K562 (cell line): ENCODE results near the gene CRYGA. TPM values are rescaled to one million over a fixed set of nuclear protein-coding genes. Genes with fewer than 3 reads are reported as not detected.

ENCODE experiments used
- ATAC-seq: fragments of 200-7000 bp; cut with Tn5 transposase; 3 replicates; pipeline ENCODE4 v1.9.1; 2020; ENCODE audit warnings: moderate library complexity
- BruUV-seq: library from RNA; stranded (reverse); fragments of 400-500 nt; replicated peaks from 2 replicates; lab custom pipeline; 2021; lab: Mats Ljungman, UMichigan
- CTCF ChIA-PET: fragments of 300-600 bp; formaldehyde crosslinking; extraction: SDS; loops from one replicate; lab custom pipeline; 2021; ENCODE audit warnings: low intra/inter-chr PET ratio; lab: Yijun Ruan, JAX
- POLR2A ChIA-PET: fragments of 300-600, 350-650 bp; sonication (Branson Sonifier 250); formaldehyde crosslinking; extraction: SDS; loops from one replicate; lab custom pipeline; 2021; ENCODE audit warnings: antibody characterized with exemption, inconsistent platforms; lab: Yijun Ruan, JAX
- DNase-seq, 4 experiments: peaks; one replicate each; pipeline versions ENCODE4 v3.0.0 to v3.0.0-alpha.2; 2011 to 2018; ENCODE audit warnings: low spot score in 3 of 4, mixed read lengths in 3 of 4; ENCODE audit errors: extremely low read depth in 1 of 4
- FAIRE-seq: peaks from 2 replicates; lab custom pipeline; 2011; peaks lifted over from hg19 to GRCh38; lab: Jason Lieb, UNC
- H2AFZ ChIP-seq: 2 replicates; pipeline ENCODE4 v1.6.0; 2011; ENCODE audit warnings: low read depth, low read length, control low read depth, inconsistent platforms
- H3K27ac ChIP-seq: fragments of 200-600 bp; 3 replicates; pipeline ENCODE4 v1.8.0; 2011; ENCODE audit warnings: low read depth, mild to moderate bottlenecking, control low read depth, inconsistent platforms, low read length, moderate library complexity, mixed read lengths; ENCODE audit errors: extremely low read depth
- H3K27me3 ChIP-seq, 2 experiments: fragments of 300-600 bp in 1 of 2; 2 replicates in 1 of 2; 3 replicates in 1 of 2; pipeline versions ENCODE4 v1.6.0 to v1.8.0; 2011; ENCODE audit warnings: inconsistent platforms in 2 of 2, low read length in 2 of 2, mild to moderate bottlenecking in 1 of 2, mixed read lengths in 1 of 2, moderate library complexity in 1 of 2; ENCODE audit not compliant: control insufficient read depth in 2 of 2, insufficient read depth in 2 of 2
- H3K36me3 ChIP-seq: fragments of 300-600 bp; 3 replicates; pipeline ENCODE4 v1.8.0; 2011; ENCODE audit warnings: mild to moderate bottlenecking, low read length, inconsistent platforms; ENCODE audit not compliant: control insufficient read depth, insufficient read depth
- H3K4me1 ChIP-seq, 2 experiments: fragments of 200-600 bp in 1 of 2; replicated peaks in 1 of 2; 2 replicates in 1 of 2; 3 replicates in 1 of 2; pipeline versions ENCODE4 v1.5.1 to v1.8.0; 2011; ENCODE audit warnings: inconsistent platforms in 2 of 2, low read length in 2 of 2, mild to moderate bottlenecking in 1 of 2, mixed read lengths in 1 of 2, moderate library complexity in 1 of 2; ENCODE audit not compliant: control insufficient read depth in 2 of 2, insufficient read depth in 2 of 2
- H3K4me2 ChIP-seq: 2 replicates; pipeline ENCODE4 v1.6.1; 2011; ENCODE audit warnings: low read length, control low read depth, inconsistent platforms, mixed read lengths; ENCODE audit not compliant: insufficient read depth
- H3K4me3 ChIP-seq: fragments of 200-600 bp; sonication (generic), shearing (Covaris generic); 2 replicates; pipeline ENCODE4 v1.5.1; 2016; ENCODE audit warnings: control low read depth, inconsistent platforms
- H3K79me2 ChIP-seq: fragments of 200-600 bp; 3 replicates; pipeline ENCODE4 v1.8.0; 2011; ENCODE audit warnings: low read length, inconsistent platforms; ENCODE audit not compliant: control insufficient read depth, insufficient read depth
- H3K9ac ChIP-seq, 2 experiments: 2 replicates each; pipeline versions ENCODE4 v1.6.0 to v1.6.1; 2011; ENCODE audit warnings: low read depth in 2 of 2, low read length in 2 of 2, control low read depth in 1 of 2, inconsistent platforms in 1 of 2, mild to moderate bottlenecking in 1 of 2, mixed read lengths in 1 of 2; ENCODE audit not compliant: insufficient read depth in 1 of 2
- H3K9me1 ChIP-seq: one replicate; pipeline ENCODE4 v1.6.0; 2011; ENCODE audit warnings: inconsistent platforms, mild to moderate bottlenecking, low read length, moderate library complexity; ENCODE audit not compliant: control insufficient read depth, insufficient read depth
- H3K9me3 ChIP-seq: replicated peaks from 2 replicates; pipeline ENCODE4 v1.5.1; 2011; ENCODE audit warnings: low read depth, low read length, inconsistent platforms; ENCODE audit not compliant: control insufficient read depth, insufficient read depth
- H4K20me1 ChIP-seq: replicated peaks from 2 replicates; pipeline ENCODE4 v1.6.1; 2011; ENCODE audit warnings: low read length, inconsistent platforms, mixed read lengths; ENCODE audit not compliant: control insufficient read depth, insufficient read depth
- BRCA1 ChIP-seq, 2 experiments: fragments of 450-650 bp in 1 of 2; sonication (generic) in 1 of 2; formaldehyde crosslinking in 1 of 2; IDR thresholded peaks; 2 replicates each; pipeline versions ENCODE4 v1.5.0 to v1.6.1; 2017 to 2020; ENCODE audit warnings: mild to moderate bottlenecking in 1 of 2, missing genetic modification reagents in 1 of 2
- CBX2 ChIP-seq: fragments of 200-600 bp; sonication (generic); IDR thresholded peaks from one replicate; pipeline ENCODE4 v1.6.1; 2012; ENCODE audit warnings: mild to moderate bottlenecking, low read length, inconsistent platforms; ENCODE audit not compliant: insufficient read depth, poor library complexity, severe bottlenecking
- GATA2 ChIP-seq: sonication (generic); formaldehyde crosslinking; IDR thresholded peaks from 2 replicates; pipeline ENCODE4 v1.4.0; 2020; ENCODE audit warnings: mild to moderate bottlenecking, missing genetic modification reagents
- HCFC1 ChIP-seq: IDR thresholded peaks from 2 replicates; pipeline ENCODE4 v1.6.1; 2012; ENCODE audit warnings: low read depth, low read length, improper control_type of control experiment
- HOXB6 ChIP-seq: fragments of 250-450 bp; sonication (Bioruptor Pico); IDR thresholded peaks from 2 replicates; pipeline ENCODE4 v1.5.1; 2022; ENCODE audit warnings: mild to moderate bottlenecking, borderline replicate concordance
- IFI16 ChIP-seq: fragments of 250-450 bp; sonication (Bioruptor Pico); IDR thresholded peaks from 2 replicates; pipeline ENCODE4 v2.1.2; 2022; ENCODE audit warnings: mild to moderate bottlenecking, inconsistent platforms
- KHSRP ChIP-seq: fragments of 450-650 bp; IDR thresholded peaks from 2 replicates; pipeline ENCODE4 v1.6.1; 2017
- NCOA4 ChIP-seq: fragments of 450-650 bp; IDR thresholded peaks from 2 replicates; pipeline ENCODE4 v1.6.1; 2018; ENCODE audit warnings: mild to moderate bottlenecking; ENCODE audit not compliant: partially characterized antibody
- PCBP2 ChIP-seq: fragments of 200-400 bp; formaldehyde crosslinking; IDR thresholded peaks from 2 replicates; pipeline ENCODE4 v1.6.1; 2018; ENCODE audit warnings: low read length, low read depth, mild to moderate bottlenecking, moderate library complexity; ENCODE audit not compliant: poor library complexity, severe bottlenecking
- PRMT5 ChIP-seq: sonication (generic); formaldehyde crosslinking; IDR thresholded peaks from 2 replicates; pipeline ENCODE4 v1.5.0; 2020; ENCODE audit warnings: missing genetic modification reagents
- ZNF124 ChIP-seq: sonication (generic); formaldehyde crosslinking; IDR thresholded peaks from 2 replicates; pipeline ENCODE4 v1.8.1; 2022; ENCODE audit warnings: missing genetic modification reagents
- ZNF133 ChIP-seq: fragments of 250-450 bp; sonication (Bioruptor Pico); IDR thresholded peaks from 2 replicates; pipeline ENCODE4 v1.4.0; 2020; ENCODE audit warnings: mild to moderate bottlenecking
- ZNF212 ChIP-seq: fragments of 450-650 bp; formaldehyde crosslinking; IDR thresholded peaks from 2 replicates; pipeline ENCODE4 v1.4.0; 2020; ENCODE audit warnings: mild to moderate bottlenecking
- WGBS: fragments of 100-300 bp; shearing (Covaris generic); methylation state at CpG from one replicate; pipeline ENCODE4 v1.1.6; 2016; ENCODE audit warnings: low coverage, mixed read lengths; ENCODE audit not compliant: insufficient coverage; ENCODE audit errors: missing lambda C conversion rate; 5-methylcytosine and 5-hydroxymethylcytosine counted together
- in situ Hi-C: fragments of 300-500 bp; cut with MboI; formaldehyde crosslinking; loops from 4 replicates; pipeline ENCODE4 v1.15.0; 2018; ENCODE audit warnings: inconsistent platforms, mixed read lengths
- intact Hi-C: fragments of 100-400 bp; cut with micrococcal nuclease; formaldehyde crosslinking; loops from 2 replicates; pipeline ENCODE4 v1.14.2; 2022
- polyA plus RNA-seq, 8 experiments: library from polyadenylated mRNA; depleted of rRNA in 4 of 8; stranded (reverse) in 5 of 8; unstranded in 3 of 8; fragments of >200 nt; fragmentation: Nextera tagmentation in 2 of 8; fragmentation: Illumina TruSeq in 1 of 8; extraction: Ambion mirVana in 2 of 8; extraction: Trizol in 1 of 8; gene quantifications; 2 replicates each; pipeline versions ENCODE4 v1.2.1 to v1.2.3, GENCODE V29; 2011 to 2014; ENCODE audit warnings: inconsistent platforms in 1 of 8, missing spikeins in 1 of 8
- total RNA-seq, 7 experiments: library from RNA; depleted of rRNA in 6 of 7; stranded (reverse); fragments of >200 nt in 6 of 7; fragmentation: Illumina TruSeq in 2 of 7; extraction: Trizol in 2 of 7; gene quantifications; 2 replicates each; pipeline versions ENCODE4 v1.2.1 to v1.2.3, GENCODE V29; 2011 to 2021; ENCODE audit warnings: low replicate concordance in 1 of 7
- TF ChIP-seq, protein P1 (sequence below), 2 experiments: fragments of 450-650 bp; IDR thresholded peaks; 2 replicates each; pipeline ENCODE4 v1.6.1; 2018; ENCODE audit warnings: mild to moderate bottlenecking in 2 of 2, low read depth in 1 of 2; ENCODE audit not compliant: partially characterized antibody in 2 of 2
- TF ChIP-seq, protein P2 (sequence below): fragments of 450-650 bp; IDR thresholded peaks from 2 replicates; pipeline ENCODE4 v1.6.1; 2018; ENCODE audit warnings: mild to moderate bottlenecking, low read depth; ENCODE audit not compliant: partially characterized antibody

CRYGA gene
- total and polyA plus RNA-seq, 9 of the 15 experiments (the other 6 are each of a cell fraction or from before 2014, with no cell fraction given) = not detected

DNA sequence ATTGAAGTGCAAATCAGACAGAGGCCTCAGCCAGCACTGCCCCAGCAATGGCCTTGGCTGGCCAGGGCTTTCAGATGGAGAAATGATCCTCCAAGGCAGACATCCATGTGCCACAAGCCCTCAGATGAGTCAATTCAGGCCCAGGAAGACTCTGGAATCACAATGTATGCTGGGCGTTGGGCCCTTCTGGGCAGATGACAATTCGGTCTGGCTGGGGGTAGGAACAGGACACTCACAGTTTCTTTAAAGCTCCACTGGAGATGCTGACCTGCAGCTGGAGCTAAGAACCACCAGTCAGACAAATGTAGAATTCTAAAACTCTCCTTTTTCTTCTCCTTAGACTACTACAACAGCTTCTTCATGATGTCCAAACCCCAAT, 26.7 kb downstream of the CRYGA start:
- H4K20me1 ChIP-seq = no peaks in the 10 kb centered on the region
- H3K4me2 ChIP-seq = no peak overlapping the region
- in situ Hi-C loops (no loop called here), intact Hi-C loops (no loop called here)
- no peaks in the 10 kb centered on the region for H3K9me1 ChIP-seq
- 17% methylated on average over 2 of the region's 2 CpGs for WGBS
- no peaks in the 10 kb centered on the region for H3K36me3 ChIP-seq
- H3K27ac ChIP-seq = no peak overlapping the region
- ChIA-PET POLR2A (no interaction called here), CTCF (no interaction called here)
- no peaks in the 10 kb centered on the region for H3K9me3 ChIP-seq
- no peak overlapping the region for H3K4me3 ChIP-seq
- no TSS peak for BruUV-seq
- no peak overlapping the region for H3K9ac ChIP-seq
- no peak for TF ChIP-seq GATA2 (CRISPR knock-in tag)
- TF ChIP-seq, protein P1, sequence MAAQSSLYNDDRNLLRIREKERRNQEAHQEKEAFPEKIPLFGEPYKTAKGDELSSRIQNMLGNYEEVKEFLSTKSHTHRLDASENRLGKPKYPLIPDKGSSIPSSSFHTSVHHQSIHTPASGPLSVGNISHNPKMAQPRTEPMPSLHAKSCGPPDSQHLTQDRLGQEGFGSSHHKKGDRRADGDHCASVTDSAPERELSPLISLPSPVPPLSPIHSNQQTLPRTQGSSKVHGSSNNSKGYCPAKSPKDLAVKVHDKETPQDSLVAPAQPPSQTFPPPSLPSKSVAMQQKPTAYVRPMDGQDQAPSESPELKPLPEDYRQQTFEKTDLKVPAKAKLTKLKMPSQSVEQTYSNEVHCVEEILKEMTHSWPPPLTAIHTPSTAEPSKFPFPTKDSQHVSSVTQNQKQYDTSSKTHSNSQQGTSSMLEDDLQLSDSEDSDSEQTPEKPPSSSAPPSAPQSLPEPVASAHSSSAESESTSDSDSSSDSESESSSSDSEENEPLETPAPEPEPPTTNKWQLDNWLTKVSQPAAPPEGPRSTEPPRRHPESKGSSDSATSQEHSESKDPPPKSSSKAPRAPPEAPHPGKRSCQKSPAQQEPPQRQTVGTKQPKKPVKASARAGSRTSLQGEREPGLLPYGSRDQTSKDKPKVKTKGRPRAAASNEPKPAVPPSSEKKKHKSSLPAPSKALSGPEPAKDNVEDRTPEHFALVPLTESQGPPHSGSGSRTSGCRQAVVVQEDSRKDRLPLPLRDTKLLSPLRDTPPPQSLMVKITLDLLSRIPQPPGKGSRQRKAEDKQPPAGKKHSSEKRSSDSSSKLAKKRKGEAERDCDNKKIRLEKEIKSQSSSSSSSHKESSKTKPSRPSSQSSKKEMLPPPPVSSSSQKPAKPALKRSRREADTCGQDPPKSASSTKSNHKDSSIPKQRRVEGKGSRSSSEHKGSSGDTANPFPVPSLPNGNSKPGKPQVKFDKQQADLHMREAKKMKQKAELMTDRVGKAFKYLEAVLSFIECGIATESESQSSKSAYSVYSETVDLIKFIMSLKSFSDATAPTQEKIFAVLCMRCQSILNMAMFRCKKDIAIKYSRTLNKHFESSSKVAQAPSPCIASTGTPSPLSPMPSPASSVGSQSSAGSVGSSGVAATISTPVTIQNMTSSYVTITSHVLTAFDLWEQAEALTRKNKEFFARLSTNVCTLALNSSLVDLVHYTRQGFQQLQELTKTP (IDR thresholded peaks at IDR 0.05; ENCODE audit: low read depth in 1 of 2, partially characterized antibody in 2 of 2) = no peak
- TF ChIP-seq ZNF124 (CRISPR knock-in tag) = no peak
- no peak for TF ChIP-seq CBX2
- TF ChIP-seq PRMT5 (CRISPR knock-in tag) = no peak
- TF ChIP-seq KHSRP = no peak
- TF ChIP-seq HOXB6 (CRISPR knock-in tag) = no peak
- no peak for TF ChIP-seq BRCA1 (IDR thresholded peaks at IDR 0.05)
- no peak for TF ChIP-seq BRCA1 (CRISPR knock-in tag; IDR thresholded peaks at IDR 0.05)
- no peak for TF ChIP-seq HCFC1
- TF ChIP-seq, protein P2, sequence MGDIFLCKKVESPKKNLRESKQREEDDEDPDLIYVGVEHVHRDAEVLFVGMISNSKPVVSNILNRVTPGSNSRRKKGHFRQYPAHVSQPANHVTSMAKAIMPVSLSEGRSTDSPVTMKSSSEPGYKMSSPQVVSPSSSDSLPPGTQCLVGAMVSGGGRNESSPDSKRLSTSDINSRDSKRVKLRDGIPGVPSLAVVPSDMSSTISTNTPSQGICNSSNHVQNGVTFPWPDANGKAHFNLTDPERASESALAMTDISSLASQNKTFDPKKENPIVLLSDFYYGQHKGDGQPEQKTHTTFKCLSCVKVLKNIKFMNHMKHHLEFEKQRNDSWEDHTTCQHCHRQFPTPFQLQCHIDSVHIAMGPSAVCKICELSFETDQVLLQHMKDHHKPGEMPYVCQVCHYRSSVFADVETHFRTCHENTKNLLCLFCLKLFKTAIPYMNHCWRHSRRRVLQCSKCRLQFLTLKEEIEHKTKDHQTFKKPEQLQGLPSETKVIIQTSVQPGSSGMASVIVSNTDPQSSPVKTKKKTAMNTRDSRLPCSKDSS = no peak
- TF ChIP-seq ZNF133 = no peak
- TF ChIP-seq IFI16 (CRISPR knock-in tag) = no peak
- no peak for TF ChIP-seq ZNF212 (CRISPR knock-in tag)
- TF ChIP-seq NCOA4 = no peak
- TF ChIP-seq PCBP2 = no peak
- H3K4me1 ChIP-seq = no peaks in the 10 kb centered on the region
- no peak overlapping the region for H2AFZ ChIP-seq
- H3K27me3 ChIP-seq = no peaks in the 10 kb centered on the region
- no peaks in the 10 kb centered on the region for H3K79me2 ChIP-seq
- no peak for ATAC-seq
- no peak for DNase-seq
- no peak for FAIRE-seq
